RWPE2 (cell line): Measurements from ENCODE around the gene TFAP2C.
A peak's percentile ranks its signal among the peaks of the same experiment; 100 is the strongest.

ENCODE experiments used
- ATAC-seq: fragments of 200-7000 bp; cut with Tn5 transposase; 3 replicates; pipeline ENCODE4 v1.9.1; 2021; ENCODE audit warnings: low read depth
- DNase-seq: peaks from one replicate; pipeline ENCODE4 v3.0.0-alpha.2; 2020; ENCODE audit warnings: low spot score
- H3K27ac ChIP-seq: fragments of 450-650 bp; 2 replicates; pipeline ENCODE4 v1.5.1; 2017; ENCODE audit warnings: mild to moderate bottlenecking; ENCODE audit not compliant: poor library complexity, severe bottlenecking
- H3K27me3 ChIP-seq: fragments of 250-450 bp; sonication (Bioruptor Pico); 2 replicates; pipeline ENCODE4 v1.5.1; 2021; ENCODE audit warnings: mild to moderate bottlenecking, moderate library complexity; ENCODE audit not compliant: insufficient read depth, poor library complexity, severe bottlenecking
- H3K36me3 ChIP-seq: fragments of 250-450 bp; sonication (Bioruptor Pico); 2 replicates; pipeline ENCODE4 v1.5.1; 2020; ENCODE audit warnings: low read depth, mild to moderate bottlenecking, moderate library complexity
- H3K4me1 ChIP-seq: fragments of 250-450 bp; sonication (Bioruptor Pico); 2 replicates; pipeline ENCODE4 v1.5.1; 2021; ENCODE audit warnings: mild to moderate bottlenecking, moderate library complexity; ENCODE audit not compliant: insufficient read depth, poor library complexity, severe bottlenecking
- H3K4me3 ChIP-seq: fragments of 250-450 bp; sonication (Bioruptor Pico); 2 replicates; pipeline ENCODE4 v1.5.1; 2021; ENCODE audit warnings: mild to moderate bottlenecking, moderate library complexity; ENCODE audit not compliant: severe bottlenecking
- H3K9me3 ChIP-seq: fragments of 250-450 bp; sonication (Bioruptor Pico); 2 replicates; pipeline ENCODE4 v1.5.1; 2021; ENCODE audit warnings: mild to moderate bottlenecking, moderate library complexity; ENCODE audit not compliant: severe bottlenecking
- CTCF ChIP-seq: fragments of 450-650 bp; IDR thresholded peaks from one replicate; pipeline ENCODE4 v1.5.1; 2017; ENCODE audit warnings: mild to moderate bottlenecking, moderate library complexity; ENCODE audit not compliant: poor library complexity, severe bottlenecking

TFAP2C gene

GRCh38 chr20:56628015-56628872, 862 bp upstream of the TFAP2C start:
- peak overlapping the region; percentile 60 for H3K4me3 ChIP-seq
- no peaks in the 10 kb centered on the region for H3K27me3 ChIP-seq
- ATAC-seq (peak; percentile 8), DNase-seq (no peak)
- peaks cover 8% of the 10 kb centered on the region for H3K36me3 ChIP-seq
- no peak for TF ChIP-seq CTCF
- H3K27ac ChIP-seq: no peak overlapping the region
- H3K9me3 ChIP-seq: no peaks in the 10 kb centered on the region
- H3K4me1 ChIP-seq: no peaks in the 10 kb centered on the region

GRCh38 chr20:56629464-56630085, 469 bp downstream of the TFAP2C start:
- H3K36me3 ChIP-seq: peaks cover 22% of the 10 kb centered on the region
- H3K27me3 ChIP-seq: no peaks in the 10 kb centered on the region
- ATAC-seq (peak; percentile 0), DNase-seq (no peak)
- peak overlapping the region; percentile 60 for H3K4me3 ChIP-seq
- TF ChIP-seq CTCF: no peak
- H3K27ac ChIP-seq: peak overlapping the region; percentile 49
- peaks cover 11% of the 10 kb centered on the region for H3K4me1 ChIP-seq
- no peaks in the 10 kb centered on the region for H3K9me3 ChIP-seq

GRCh38 chr20:56630086-56630493, 984 bp downstream of the TFAP2C start:
- Histone ChIP-seq H3K27ac (peak overlapping the region; percentile 49), H3K36me3 (peaks cover 27% of the 10 kb centered on the region), H3K4me1 (peaks cover 14% of the 10 kb centered on the region), H3K9me3 (no peaks in the 10 kb centered on the region), H3K27me3 (no peaks in the 10 kb centered on the region), H3K4me3 (peak overlapping the region; percentile 60)
- peak; percentile 100 for TF ChIP-seq CTCF
- ATAC-seq (peak; percentile 80), DNase-seq (peak; percentile 98)

GRCh38 chr20:56630506-56631317, 1.6 kb downstream of the TFAP2C start:
- Histone ChIP-seq H3K27me3 (no peaks in the 10 kb centered on the region), H3K9me3 (no peaks in the 10 kb centered on the region), H3K27ac (peak overlapping the region; percentile 49), H3K36me3 (peaks cover 33% of the 10 kb centered on the region), H3K4me1 (peaks cover 20% of the 10 kb centered on the region), H3K4me3 (peak overlapping the region; percentile 60)
- DNase-seq (no peak), ATAC-seq (peak; percentile 53)
- TF ChIP-seq CTCF: peak; percentile 97
